Mucosa of stomach (tissue), 1 donor: ENCODE measurements around the gene TSEN2.
"Not testable (repeated sequence)": the region's sequence is repeated elsewhere in the genome, so short reads cannot be mapped to it uniquely, and the experiment has no call there.

Experiments used
- H3K27me3 ChIP-seq: one replicate; pipeline ENCODE4 v1.7.0; 2013; ENCODE audit warnings: mild to moderate bottlenecking, low read length; ENCODE audit not compliant: control insufficient read depth, insufficient read depth
- H3K36me3 ChIP-seq: one replicate; pipeline ENCODE4 v1.7.0; 2013; ENCODE audit warnings: low read length; ENCODE audit not compliant: control insufficient read depth, insufficient read depth
- H3K4me1 ChIP-seq: one replicate; pipeline ENCODE4 v1.7.0; 2013; ENCODE audit warnings: mild to moderate bottlenecking, low read length; ENCODE audit not compliant: control insufficient read depth, insufficient read depth
- H3K4me3 ChIP-seq: one replicate; pipeline ENCODE4 v1.7.0; 2013; ENCODE audit warnings: low read length
- H3K9ac ChIP-seq: one replicate; pipeline ENCODE4 v1.7.0; 2013; ENCODE audit warnings: mild to moderate bottlenecking, low read length, moderate library complexity
- H3K9me3 ChIP-seq: one replicate; pipeline ENCODE4 v1.7.0; 2013; ENCODE audit warnings: mild to moderate bottlenecking, low read length, moderate library complexity; ENCODE audit not compliant: control insufficient read depth
- donor health status: Pancreatic carcinoma.

TSEN2 gene

DNA sequence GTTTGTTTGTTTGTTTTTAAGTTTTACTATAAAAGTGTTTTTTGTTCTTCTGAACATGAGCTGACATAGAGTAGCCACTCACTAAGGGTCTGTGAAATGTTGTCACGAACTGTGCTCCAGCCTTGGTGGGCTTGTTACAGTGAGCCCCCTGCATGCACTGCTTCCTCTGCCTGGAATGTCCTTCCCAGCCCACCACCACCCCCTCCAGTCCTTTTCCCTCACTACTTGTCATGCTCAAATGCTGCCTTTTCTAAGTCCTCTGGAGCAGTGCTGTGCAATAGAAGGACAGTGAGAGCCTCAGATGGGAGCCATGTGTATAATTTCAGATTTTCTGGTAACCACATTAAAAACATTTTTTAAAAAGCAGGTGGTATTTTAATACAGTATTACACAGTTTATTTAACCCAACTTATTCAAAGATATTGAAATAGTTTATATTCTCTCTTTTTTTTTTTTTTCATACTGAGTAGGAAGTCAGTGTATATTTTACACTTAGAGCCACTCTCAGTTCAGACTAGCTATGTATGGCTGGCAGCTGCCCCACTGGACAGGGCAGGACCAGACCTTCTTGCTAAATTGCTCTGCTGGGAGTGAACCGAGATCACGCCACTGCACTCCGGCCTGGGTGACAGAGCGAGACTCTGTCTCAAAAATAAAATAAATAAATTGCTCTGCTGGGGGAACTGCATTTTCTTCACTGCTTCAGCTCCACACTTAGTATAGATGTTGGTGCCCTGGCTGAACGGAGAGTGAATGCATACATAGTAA, 34.2 kb downstream of the TSEN2 start:
- no peaks in the 10 kb centered on the region for H3K36me3 ChIP-seq
- no peaks in the 10 kb centered on the region for H3K27me3 ChIP-seq
- H3K9me3 ChIP-seq = no peaks in the 10 kb centered on the region
- H3K4me3 ChIP-seq = no peak overlapping the region
- H3K9ac ChIP-seq = no peak overlapping the region
- H3K4me1 ChIP-seq = peaks cover 31% of the 10 kb centered on the region

- no peaks in the 10 kb centered on the region for H3K36me3 ChIP-seq
- H3K27me3 ChIP-seq = no peaks in the 10 kb centered on the region
- H3K4me1 ChIP-seq = peaks cover 31% of the 10 kb centered on the region
- no peaks in the 10 kb centered on the region for H3K9me3 ChIP-seq
- H3K4me3 ChIP-seq = no peak overlapping the region
- no peak overlapping the region for H3K9ac ChIP-seq
These were observed 36.7 kb downstream of the TSEN2 start for GRCh38 chr3:12521010-12521409.

GRCh38 chr3:12522721-12523120, 38.4 kb downstream of the TSEN2 start:
- Histone ChIP-seq H3K27me3 (no peaks in the 10 kb centered on the region), H3K4me1 (peaks cover 19% of the 10 kb centered on the region), H3K36me3 (no peaks in the 10 kb centered on the region), H3K4me3 (peak overlapping the region; percentile 10), H3K9ac (no peak overlapping the region), H3K9me3 (no peaks in the 10 kb centered on the region)

- Histone ChIP-seq H3K36me3 (peaks cover 7% of the 10 kb centered on the region), H3K27me3 (no peaks in the 10 kb centered on the region), H3K4me1 (peaks cover 4% of the 10 kb centered on the region), H3K4me3 (no peak overlapping the region), H3K9ac (no peak overlapping the region), H3K9me3 (no peaks in the 10 kb centered on the region)
These were observed 43.5 kb downstream of the TSEN2 start for GRCh38 chr3:12527757-12528143.

GRCh38 chr3:12532182-12532581, 47.9 kb downstream of the TSEN2 start:
- Histone ChIP-seq H3K4me3 (no peak overlapping the region), H3K36me3 (peaks cover 7% of the 10 kb centered on the region), H3K9me3 (no peaks in the 10 kb centered on the region), H3K4me1 (peaks cover 21% of the 10 kb centered on the region), H3K27me3 (no peaks in the 10 kb centered on the region), H3K9ac (no peak overlapping the region)

DNA sequence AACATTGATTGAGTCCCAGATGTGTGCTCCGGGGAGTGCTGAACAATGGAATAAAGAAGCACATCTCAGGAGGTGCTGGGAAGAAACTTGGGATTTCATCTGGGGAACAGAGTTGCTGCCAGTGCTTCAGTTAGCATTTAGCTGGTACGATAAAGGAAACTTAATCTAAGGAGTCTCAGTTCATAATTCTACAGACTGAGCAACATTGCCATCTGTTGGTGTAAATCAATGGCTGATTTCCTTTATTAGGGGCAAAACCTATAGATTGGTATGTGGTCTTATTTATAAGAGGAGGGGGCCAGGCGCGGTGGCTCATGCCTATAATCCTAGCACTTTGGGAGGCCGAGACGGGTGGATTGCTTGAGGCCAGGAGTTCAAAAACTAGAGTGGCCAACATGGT, 52.1 kb downstream of the TSEN2 start:
- H3K36me3 ChIP-seq = peaks cover 3% of the 10 kb centered on the region
- H3K27me3 ChIP-seq = no peaks in the 10 kb centered on the region
- no peak overlapping the region for H3K9ac ChIP-seq
- H3K4me3 ChIP-seq = no peak overlapping the region
- peaks cover 21% of the 10 kb centered on the region for H3K4me1 ChIP-seq
- H3K9me3 ChIP-seq = no peaks in the 10 kb centered on the region

DNA sequence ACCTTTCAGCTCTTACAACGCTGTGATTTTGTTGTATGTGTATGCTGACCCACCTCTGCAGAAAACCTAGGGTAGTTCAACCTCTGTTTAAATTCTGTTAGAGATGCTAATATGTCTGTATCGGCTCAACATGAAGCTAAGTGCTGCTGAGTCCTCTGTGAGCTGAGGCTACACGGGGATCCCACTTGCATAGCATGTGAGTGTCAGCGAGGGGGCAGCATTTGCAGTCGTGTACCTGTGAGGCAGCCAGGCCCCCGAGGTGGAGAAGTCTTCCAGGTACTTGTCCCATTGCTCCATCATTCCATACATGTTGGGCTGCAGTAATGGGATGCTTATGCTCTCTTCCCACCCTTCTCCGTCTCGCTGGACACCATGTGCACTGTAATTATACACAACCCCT, 57.3 kb downstream of the TSEN2 start:
- H3K27me3 ChIP-seq = no peaks in the 10 kb centered on the region
- H3K4me1 ChIP-seq = peaks cover 6% of the 10 kb centered on the region
- peaks cover 3% of the 10 kb centered on the region for H3K36me3 ChIP-seq
- H3K9me3 ChIP-seq = no peaks in the 10 kb centered on the region
- H3K4me3 ChIP-seq = no peak overlapping the region
- no peak overlapping the region for H3K9ac ChIP-seq

DNA sequence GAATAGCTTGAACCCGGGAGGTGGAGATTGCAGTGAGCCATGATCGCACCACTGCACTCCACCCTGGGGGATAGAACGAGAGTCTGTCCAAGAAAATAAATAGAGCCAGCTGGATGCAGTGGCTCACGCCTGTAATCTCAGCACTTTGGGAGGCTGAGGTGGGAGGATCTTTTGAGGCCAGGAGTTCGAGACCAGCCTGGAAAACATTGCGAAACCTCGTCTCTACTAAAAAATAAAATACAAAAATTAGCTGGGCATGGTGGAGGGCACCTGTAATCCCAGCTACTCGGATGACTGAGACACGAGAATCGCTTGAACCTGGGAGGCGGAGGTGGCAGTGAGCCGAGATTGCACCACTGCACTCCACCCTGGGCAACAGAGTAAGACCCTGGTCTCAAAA, 59.2 kb downstream of the TSEN2 start:
- H3K4me3 ChIP-seq, H3K27me3 ChIP-seq, H3K9ac ChIP-seq, H3K9me3 ChIP-seq, H3K36me3 ChIP-seq, H3K4me1 ChIP-seq: not testable (repeated sequence)

DNA sequence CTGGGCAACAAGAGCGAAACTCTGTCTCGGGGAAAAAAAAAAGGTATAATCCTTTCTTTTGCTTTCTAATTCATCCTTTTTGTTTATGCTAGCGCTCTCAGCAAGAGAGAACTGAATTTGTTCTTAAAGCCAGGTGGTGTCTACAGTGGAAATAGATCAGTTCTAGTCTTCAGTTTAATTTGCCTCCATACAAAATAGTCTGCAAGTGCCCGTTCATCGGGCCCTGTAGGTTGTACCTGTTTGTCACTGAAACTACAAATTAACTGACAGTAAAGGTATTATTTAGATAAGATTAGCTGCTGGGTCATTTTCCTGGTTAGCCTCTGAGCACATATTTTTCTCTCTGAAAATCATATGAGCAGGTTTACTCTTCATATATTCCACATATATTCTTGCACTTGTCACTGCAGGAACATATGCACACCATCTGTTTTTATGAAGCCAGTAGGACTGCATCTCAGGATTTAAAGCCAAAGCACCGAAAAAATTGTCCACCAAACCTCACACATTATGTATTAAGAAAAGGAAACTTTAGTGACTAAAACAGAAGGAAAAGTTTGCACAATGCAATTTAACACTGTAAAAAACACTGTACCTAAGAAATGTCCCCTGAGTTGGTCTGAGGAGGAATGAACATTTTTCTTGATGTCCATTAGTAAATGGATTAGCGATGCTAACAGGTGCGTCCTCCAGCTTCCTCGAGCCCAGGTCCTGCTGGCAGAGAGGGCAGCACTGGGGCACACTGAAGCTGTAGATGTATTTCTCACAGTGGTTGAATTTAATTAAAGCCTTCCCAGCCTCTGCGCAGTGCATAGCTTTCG, 60.6 kb downstream of the TSEN2 start:
- Histone ChIP-seq H3K4me1 (peaks cover 6% of the 10 kb centered on the region), H3K27me3 (no peaks in the 10 kb centered on the region), H3K9ac (peak overlapping the region; percentile 71), H3K36me3 (peaks cover 3% of the 10 kb centered on the region), H3K4me3 (peak overlapping the region; percentile 28), H3K9me3 (no peaks in the 10 kb centered on the region)

GRCh38 chr3:12545473-12545791, 61.2 kb downstream of the TSEN2 start, which contains the start of gene MKRN2OS:
TSS of gene MKRN2OS (minus strand) at chr3:12545499. CDS start at chr3:12545464, 35 bp downstream.
- H3K36me3 ChIP-seq = no peaks in the 10 kb centered on the region
- no peaks in the 10 kb centered on the region for H3K27me3 ChIP-seq
- no peaks in the 10 kb centered on the region for H3K9me3 ChIP-seq
- peaks cover 6% of the 10 kb centered on the region for H3K4me1 ChIP-seq
- peak within 1 kb of the TSS; percentile 71 for H3K9ac ChIP-seq
- H3K4me3 ChIP-seq = peak within 1 kb of the TSS; percentile 28

- Histone ChIP-seq H3K9me3 (no peaks in the 10 kb centered on the region), H3K27me3 (peaks cover 17% of the 10 kb centered on the region), H3K9ac (no peak overlapping the region), H3K4me1 (peaks cover 6% of the 10 kb centered on the region), H3K4me3 (no peak overlapping the region), H3K36me3 (no peaks in the 10 kb centered on the region)
These were observed 65.9 kb downstream of the TSEN2 start for GRCh38 chr3:12549971-12550760.

DNA sequence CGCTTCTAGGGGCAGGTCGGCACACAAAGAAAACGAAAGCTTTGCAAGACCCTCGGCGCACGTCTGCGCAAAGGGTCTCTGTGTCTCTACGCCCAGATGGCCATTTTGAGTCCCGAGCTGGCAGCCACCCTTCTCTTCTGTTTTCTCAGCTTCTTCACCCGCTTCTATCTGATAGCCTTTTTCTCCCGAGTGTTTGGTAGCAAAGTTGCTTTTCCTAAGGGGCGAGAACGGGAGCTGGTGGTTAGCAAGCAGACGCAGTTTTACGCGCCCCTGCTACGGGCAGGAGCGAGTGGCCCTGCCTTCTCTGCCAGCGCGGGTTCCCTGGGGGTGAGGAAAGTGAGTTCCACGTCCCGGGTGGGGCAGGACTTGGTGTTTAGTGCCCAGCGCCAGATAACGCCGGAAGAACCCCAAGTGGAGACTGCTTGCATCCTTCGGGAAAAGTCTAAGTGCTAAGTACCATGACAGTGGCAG, 69.7 kb downstream of the TSEN2 start:
- H3K27me3 ChIP-seq = peaks cover 17% of the 10 kb centered on the region
- no peaks in the 10 kb centered on the region for H3K9me3 ChIP-seq
- H3K4me3 ChIP-seq = peak overlapping the region; percentile 56
- peak overlapping the region; percentile 68 for H3K9ac ChIP-seq
- peaks cover 9% of the 10 kb centered on the region for H3K4me1 ChIP-seq
- no peaks in the 10 kb centered on the region for H3K36me3 ChIP-seq
